GM23338 (cell line): ENCODE data around the gene HARS1. TPM values are rescaled to one million over a fixed set of nuclear protein-coding genes. Genes with fewer than 3 reads are reported as not detected.
"Not testable (repeated sequence)": the region's sequence is repeated elsewhere in the genome, so short reads cannot be mapped to it uniquely, and the experiment has no call there.

Source experiments
- ATAC-seq: fragments of 200-7000 bp; cut with Tn5 transposase; 3 replicates; pipeline ENCODE4 v1.9.1; 2020
- DNase-seq: peaks from one replicate; pipeline ENCODE4 v3.0.0-alpha.2; 2015; ENCODE audit warnings: low spot score
- H2AFZ ChIP-seq: fragments of 200-600 bp; sonication (generic); 2 replicates; pipeline ENCODE4 v1.8.0; 2016; ENCODE audit warnings: antibody characterized with exemption, mild to moderate bottlenecking, moderate library complexity
- H3F3A ChIP-seq: fragments of 200-600 bp; sonication (generic); replicated peaks from 2 replicates; pipeline ENCODE4 v1.8.0; 2017; ENCODE audit warnings: antibody characterized with exemption, mixed run types, low read depth
- H3K27ac ChIP-seq: fragments of 200-600 bp; sonication (generic); 2 replicates; pipeline ENCODE4 v1.6.1; 2016; ENCODE audit warnings: low read depth
- H3K27me3 ChIP-seq: fragments of 200-600 bp; sonication (generic); 2 replicates; pipeline ENCODE4 v1.8.0; 2016; ENCODE audit warnings: mild to moderate bottlenecking, mixed run types, moderate library complexity; ENCODE audit not compliant: insufficient read depth
- H3K36me3 ChIP-seq: fragments of 200-600 bp; sonication (generic); 2 replicates; pipeline ENCODE4 v1.8.0; 2016; ENCODE audit warnings: mild to moderate bottlenecking; ENCODE audit not compliant: insufficient read depth
- H3K4me1 ChIP-seq: fragments of 200-600 bp; sonication (generic); 2 replicates; pipeline ENCODE4 v1.8.0; 2016; ENCODE audit warnings: mild to moderate bottlenecking, moderate library complexity; ENCODE audit not compliant: insufficient read depth
- H3K4me2 ChIP-seq: fragments of 200-600 bp; sonication (generic); 2 replicates; pipeline ENCODE4 v1.7.1; 2017; ENCODE audit warnings: mixed run types
- H3K4me3 ChIP-seq: fragments of 200-600 bp; sonication (generic); 2 replicates; pipeline ENCODE4 v1.6.1; 2016; ENCODE audit warnings: mixed run types
- H3K79me2 ChIP-seq: fragments of 200-600 bp; sonication (generic); replicated peaks from 2 replicates; pipeline ENCODE4 v1.8.0; 2017; ENCODE audit warnings: mild to moderate bottlenecking; ENCODE audit not compliant: insufficient read depth
- H3K9me2 ChIP-seq: fragments of 200-600 bp; sonication (generic); 2 replicates; pipeline ENCODE4 v1.8.0; 2017; ENCODE audit not compliant: insufficient read depth
- H4K20me1 ChIP-seq: fragments of 200-600 bp; sonication (generic); replicated peaks from 2 replicates; pipeline ENCODE4 v1.8.0; 2017; ENCODE audit warnings: mild to moderate bottlenecking; ENCODE audit not compliant: insufficient read depth
- H3K27ac Mint-ChIP-seq: 2 replicates; pipeline ENCODE4 v1.8.0; 2020; ENCODE audit warnings: inconsistent platforms, mild to moderate bottlenecking, moderate library complexity, mixed read lengths
- H3K27me3 Mint-ChIP-seq: 3 replicates; pipeline ENCODE4 v1.8.0; 2022; ENCODE audit warnings: low read depth, mild to moderate bottlenecking, moderate library complexity, mixed read lengths, inconsistent platforms; ENCODE audit not compliant: insufficient read depth, poor library complexity
- H3K36me3 Mint-ChIP-seq: 3 replicates; pipeline ENCODE4 v1.8.0; 2021; ENCODE audit warnings: low read depth, mild to moderate bottlenecking, inconsistent platforms, moderate library complexity, mixed read lengths
- H3K4me1 Mint-ChIP-seq: 3 replicates; pipeline ENCODE4 v1.8.0; 2020; ENCODE audit warnings: mild to moderate bottlenecking, inconsistent platforms, mixed read lengths
- H3K4me3 Mint-ChIP-seq: 3 replicates; pipeline ENCODE4 v1.8.0; 2021; ENCODE audit warnings: moderate library complexity, mild to moderate bottlenecking, inconsistent platforms, mixed read lengths
- H3K9me3 Mint-ChIP-seq: 3 replicates; pipeline ENCODE4 v1.8.0; 2020; ENCODE audit warnings: moderate library complexity, mild to moderate bottlenecking, inconsistent platforms, mixed read lengths
- CTCF ChIP-seq, 2 experiments: fragments of 200-600 bp in 1 of 2; sonication (generic) in 1 of 2; conservative IDR thresholded peaks; 2 replicates each; pipeline versions ENCODE4 v1.5.1 to v1.6.1; 2016 to 2017; ENCODE audit warnings: antibody characterized with exemption in 2 of 2, low read depth in 2 of 2, mild to moderate bottlenecking in 2 of 2, moderate library complexity in 1 of 2
- EZH2 ChIP-seq: fragments of 200-600 bp; sonication (generic); IDR thresholded peaks from one replicate; pipeline ENCODE4 v1.8.0; 2017; ENCODE audit warnings: antibody characterized with exemption, mild to moderate bottlenecking, low read depth; ENCODE audit not compliant: unreplicated experiment
- EZH2phosphoT487 ChIP-seq: fragments of 200-600 bp; sonication (generic); IDR thresholded peaks from one replicate; pipeline ENCODE4 v1.8.1; 2018; ENCODE audit warnings: antibody characterized with exemption; ENCODE audit not compliant: unreplicated experiment
- JUNB ChIP-seq: IDR thresholded peaks from one replicate; pipeline ENCODE4 v1.6.1; 2016; ENCODE audit warnings: antibody characterized with exemption; ENCODE audit not compliant: unreplicated experiment
- NANOG ChIP-seq: IDR thresholded peaks from 2 replicates; pipeline ENCODE4 v1.6.1; 2016; ENCODE audit warnings: antibody characterized with exemption, borderline replicate concordance
- STAT1 ChIP-seq: IDR thresholded peaks from one replicate; pipeline ENCODE4 v1.6.1; 2016; ENCODE audit warnings: antibody characterized with exemption; ENCODE audit not compliant: unreplicated experiment
- ZNF114 ChIP-seq: fragments of 250-450 bp; sonication (Bioruptor Pico); IDR thresholded peaks from 2 replicates; pipeline ENCODE4 v1.5.0; 2020; ENCODE audit warnings: mild to moderate bottlenecking, moderate library complexity
- polyA plus RNA-seq: library from polyadenylated mRNA; unstranded; fragments of >200 nt; fragmentation: Nextera tagmentation; extraction: Ambion mirVana; gene quantifications from 2 replicates; pipeline ENCODE4 v1.2.1, GENCODE V29; 2016
- total RNA-seq: library from RNA; depleted of rRNA; stranded (reverse); fragments of >200 nt; shearing (Covaris generic); gene quantifications from 2 replicates; pipeline ENCODE4 v1.2.3, GENCODE V29; 2014

The HARS1 gene
- total and polyA plus RNA-seq, 2 experiments from 2014 or later = 51.6 to 57.8 TPM

DNA sequence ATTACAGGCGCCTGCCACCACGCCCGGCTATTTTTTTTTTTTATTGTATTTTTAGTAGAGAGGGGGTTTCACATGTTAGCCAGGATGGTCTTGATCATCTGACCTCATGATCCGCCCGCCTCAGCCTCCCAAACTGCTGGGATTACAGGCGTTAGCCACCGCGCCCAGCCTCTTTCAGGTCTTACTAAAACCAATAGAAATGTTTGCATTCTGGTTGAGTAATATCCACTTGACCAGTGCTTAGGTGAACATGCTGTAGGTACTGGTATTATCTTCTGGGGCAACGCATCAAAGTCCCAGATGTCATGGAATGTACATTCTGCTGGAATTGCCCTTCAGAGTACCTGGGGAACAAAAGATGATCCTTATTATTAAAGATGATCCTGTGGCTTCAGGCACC lies 17.6 kb upstream of the HARS1 start:
- not testable (repeated sequence) for H3K4me3 Mint-ChIP-seq, H3K9me3 Mint-ChIP-seq

DNA sequence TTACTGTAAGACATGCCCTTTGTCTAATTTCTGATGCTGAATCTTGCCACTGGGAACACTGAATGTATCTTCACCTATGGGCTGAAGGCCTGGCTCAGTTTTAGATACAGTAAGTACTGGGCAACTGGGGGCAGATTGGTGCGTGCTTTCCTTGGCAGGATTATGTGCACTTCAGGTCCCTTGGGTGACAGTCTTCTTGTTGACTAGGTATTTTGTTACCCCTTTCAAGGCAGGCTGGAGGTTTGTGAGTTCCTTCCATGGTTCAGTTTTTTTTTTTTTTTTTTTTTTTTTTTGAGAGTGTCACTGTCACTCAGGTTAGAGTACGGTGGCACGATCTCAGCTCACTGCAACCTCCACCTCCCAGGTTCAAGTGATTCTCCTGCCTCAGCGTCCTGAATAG lies 16.6 kb upstream of the HARS1 start:
- no peak overlapping the region for H3K27ac Mint-ChIP-seq
- no peak overlapping the region for H3K4me3 Mint-ChIP-seq

More for the DNA sequence above, 17.6 kb upstream of the HARS1 start:
- H3F3A ChIP-seq, H3K27me3 Mint-ChIP-seq, H3K9me2 ChIP-seq, ATAC-seq, H3K27ac ChIP-seq, H3K4me1 ChIP-seq, H3K4me1 Mint-ChIP-seq, H4K20me1 ChIP-seq, H3K27me3 ChIP-seq, H3K4me3 ChIP-seq, H3K4me2 ChIP-seq, H3K79me2 ChIP-seq, H2AFZ ChIP-seq, H3K27ac Mint-ChIP-seq, DNase-seq: not testable (repeated sequence)
- peaks cover 27% of the 10 kb centered on the region for H3K36me3 Mint-ChIP-seq
- H3K36me3 ChIP-seq = peaks cover 21% of the 10 kb centered on the region

More for the DNA sequence above, 16.6 kb upstream of the HARS1 start:
- no peaks in the 10 kb centered on the region for H3K27me3 ChIP-seq
- H2AFZ ChIP-seq = no peak overlapping the region
- H3K9me2 ChIP-seq = no peaks in the 10 kb centered on the region
- H3K27me3 Mint-ChIP-seq = peaks cover 8% of the 10 kb centered on the region
- no peak overlapping the region for H3K27ac ChIP-seq
- no peak overlapping the region for H3K4me3 ChIP-seq
- 0 out of 3 replicates have a peak, but pooled peaks cover 2% of the 10 kb centered on the region for H3K4me1 Mint-ChIP-seq
- H4K20me1 ChIP-seq = no peaks in the 10 kb centered on the region
- H3K4me2 ChIP-seq = no peak overlapping the region
- no peaks in the 10 kb centered on the region; the same call in 2 of the 3 replicates for H3K9me3 Mint-ChIP-seq
- H3K36me3 Mint-ChIP-seq = peaks cover 35% of the 10 kb centered on the region
- no peak for TF ChIP-seq ZNF114 (CRISPR knock-in tag)
- TF ChIP-seq STAT1 = no peak
- TF ChIP-seq NANOG = no peak
- TF ChIP-seq JUNB = no peak
- TF ChIP-seq EZH2 = no peak
- no peak for TF ChIP-seq EZH2phosphoT487
- TF ChIP-seq CTCF (conservative IDR thresholded peaks at IDR 0.05; ENCODE audit: low read depth in 2 of 2) = no peak
- H3F3A ChIP-seq = peaks cover 6% of the 10 kb centered on the region; the same call in 1 of the 2 replicates
- H3K79me2 ChIP-seq = no peaks in the 10 kb centered on the region
- H3K4me1 ChIP-seq = no peaks in the 10 kb centered on the region
- ATAC-seq (no peak), DNase-seq (no peak)
- peaks cover 21% of the 10 kb centered on the region for H3K36me3 ChIP-seq
